Astrocyte of the cerebellum (primary cell): ENCODE data around the gene RFTN2.
A peak's percentile ranks its signal among the peaks of the same experiment; 100 is the strongest.
"Not testable (repeated sequence)": the region's sequence is repeated elsewhere in the genome, so short reads cannot be mapped to it uniquely, and the experiment has no call there.

Experiments
- DNase-seq: peaks from one replicate; pipeline ENCODE4 v3.0.0-alpha.2; 2011; ENCODE audit warnings: low read depth
- H3K4me3 ChIP-seq: 2 replicates; pipeline ENCODE4 v1.5.1; 2011; ENCODE audit warnings: mild to moderate bottlenecking, low read depth, low read length, moderate library complexity
- CTCF ChIP-seq: IDR thresholded peaks from 2 replicates; pipeline ENCODE4 v1.5.1; 2012; ENCODE audit warnings: low read length, low read depth, moderate library complexity, mild to moderate bottlenecking; ENCODE audit errors: missing control alignments
- in situ Hi-C: cut with HindIII; loops from 2 replicates; pipeline ENCODE4 v1.10.0; 2017; ENCODE audit warnings: low sequenced_read_pairs

RFTN2 gene

GRCh38 chr2:197675246-197675645, at the start of gene RFTN2:
Gene RFTN2 (minus strand): TSS chr2:197675587. CDS start chr2:197675458, 129 bp downstream.
- H3K4me3 ChIP-seq = peak within 1 kb of the TSS; percentile 49
- TF ChIP-seq CTCF = no peak
- in situ Hi-C loops = no loop called here
- no peak for DNase-seq

- TF ChIP-seq CTCF = no peak
Measured at GRCh38 chr2:197717863-197718262, 42.5 kb upstream of the RFTN2 start.

GRCh38 chr2:197713271-197713670, 37.9 kb upstream of the RFTN2 start:
- in situ Hi-C loops = no loop called here
- H3K4me3 ChIP-seq = no peak overlapping the region
- DNase-seq = no peak
- TF ChIP-seq CTCF = no peak

More at GRCh38 chr2:197717863-197718262, 42.5 kb upstream of the RFTN2 start:
- no peak for DNase-seq
- in situ Hi-C loops = no loop called here
- H3K4me3 ChIP-seq = no peak overlapping the region

- DNase-seq = no peak
- no peak overlapping the region for H3K4me3 ChIP-seq
- in situ Hi-C loops = no loop called here
- TF ChIP-seq CTCF = no peak
Measured at GRCh38 chr2:197711578-197711977, 36.2 kb upstream of the RFTN2 start.

GRCh38 chr2:197710424-197711042, 35.1 kb upstream of the RFTN2 start:
- no peak for DNase-seq
- in situ Hi-C loops = no loop called here
- no peak overlapping the region for H3K4me3 ChIP-seq
- TF ChIP-seq CTCF = no peak

GRCh38 chr2:197709140-197709539, 33.8 kb upstream of the RFTN2 start:
- H3K4me3 ChIP-seq, in situ Hi-C loops, DNase-seq: not testable (repeated sequence)

GRCh38 chr2:197708331-197708730, 32.9 kb upstream of the RFTN2 start:
- no peak for TF ChIP-seq CTCF
- no peak for DNase-seq
- in situ Hi-C loops = no loop called here
- no peak overlapping the region for H3K4me3 ChIP-seq
